Neutrophil (primary cell): ENCODE measurements around the gene IMPDH1.
A peak's percentile ranks its signal among the peaks of the same experiment; 100 is the strongest.

Experiments
- H3K27ac ChIP-seq: fragments of 200-600 bp; sonication (generic); 2 replicates; pipeline ENCODE4 v1.5.1; 2016; ENCODE audit warnings: mild to moderate bottlenecking, moderate library complexity
- H3K27me3 ChIP-seq: fragments of 200-600 bp; sonication (generic); 2 replicates; pipeline ENCODE4 v1.6.0; 2016; ENCODE audit warnings: mild to moderate bottlenecking
- H3K36me3 ChIP-seq: fragments of 200-600 bp; sonication (generic); 2 replicates; pipeline ENCODE4 v1.5.1; 2017
- H3K4me1 ChIP-seq, 2 experiments: fragments of 200-600 bp in 1 of 2; sonication (generic) in 1 of 2; 1 replicate in 1 of 2; 2 replicates in 1 of 2; pipeline versions ENCODE4 v1.5.1 to v1.6.1; 2013 to 2016; ENCODE audit warnings: low read depth in 1 of 2, low read length in 1 of 2, mild to moderate bottlenecking in 1 of 2, moderate library complexity in 1 of 2; ENCODE audit not compliant: control insufficient read depth in 1 of 2, insufficient read depth in 1 of 2
- H3K4me3 ChIP-seq, 2 experiments: fragments of 200-600 bp in 1 of 2; sonication (generic) in 1 of 2; 1 replicate in 1 of 2; 2 replicates in 1 of 2; pipeline ENCODE4 v1.5.1; 2013 to 2016; ENCODE audit warnings: low read depth in 1 of 2, low read length in 1 of 2, mild to moderate bottlenecking in 1 of 2, moderate library complexity in 1 of 2
- H3K9me3 ChIP-seq: fragments of 200-600 bp; sonication (generic); 2 replicates; pipeline ENCODE4 v1.5.1; 2016
- TF ChIP-seq, protein P1 (sequence below): fragments of 200-600 bp; sonication (generic); IDR thresholded peaks from 2 replicates; pipeline ENCODE4 v1.5.1; 2016; ENCODE audit warnings: antibody characterized with exemption

The IMPDH1 gene

DNA sequence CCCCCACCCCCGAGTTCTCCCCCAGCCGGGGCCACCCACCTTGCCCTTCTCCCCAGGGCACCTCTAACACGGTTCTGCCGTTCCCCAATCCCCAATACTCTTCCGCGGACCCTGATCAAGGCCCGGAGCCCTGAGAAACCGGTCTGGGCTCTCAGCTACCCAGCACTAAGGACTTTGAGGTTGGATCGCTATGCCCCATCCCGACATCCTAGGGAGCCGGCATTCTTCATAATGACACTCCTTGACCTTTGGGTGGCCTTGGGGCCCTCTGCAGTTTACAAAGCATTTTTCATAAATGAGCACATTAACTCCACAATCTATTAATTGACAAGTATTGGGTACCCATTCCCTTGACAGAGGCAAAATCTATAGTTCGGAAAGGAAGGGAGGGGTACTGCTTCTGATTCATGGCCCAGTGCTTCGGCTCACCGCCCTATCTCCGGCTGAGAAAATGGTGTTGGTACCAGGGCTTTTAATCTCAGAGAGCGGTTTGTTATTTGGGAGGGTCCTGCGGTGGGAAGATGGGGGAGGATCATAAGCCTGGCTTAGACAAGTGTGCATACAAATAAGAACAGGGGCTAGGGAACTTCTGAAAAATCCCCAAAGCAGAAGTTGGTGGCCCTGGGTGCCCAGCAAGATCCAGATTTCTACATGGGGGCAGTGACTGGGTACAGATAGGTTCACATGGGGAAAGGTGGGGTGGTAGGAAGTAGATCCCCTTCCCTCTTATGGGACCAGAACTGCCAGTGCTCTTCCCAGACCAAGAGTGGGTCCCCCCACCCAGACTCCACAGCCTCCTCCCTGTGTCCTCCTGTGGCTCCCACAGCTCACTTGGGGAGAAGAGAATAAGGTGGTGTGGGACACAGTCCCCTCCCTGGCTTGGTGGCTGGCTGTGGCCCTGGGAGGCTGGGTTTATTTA is 3.2 kb downstream of the IMPDH1 start:
- TF ChIP-seq, protein P1, sequence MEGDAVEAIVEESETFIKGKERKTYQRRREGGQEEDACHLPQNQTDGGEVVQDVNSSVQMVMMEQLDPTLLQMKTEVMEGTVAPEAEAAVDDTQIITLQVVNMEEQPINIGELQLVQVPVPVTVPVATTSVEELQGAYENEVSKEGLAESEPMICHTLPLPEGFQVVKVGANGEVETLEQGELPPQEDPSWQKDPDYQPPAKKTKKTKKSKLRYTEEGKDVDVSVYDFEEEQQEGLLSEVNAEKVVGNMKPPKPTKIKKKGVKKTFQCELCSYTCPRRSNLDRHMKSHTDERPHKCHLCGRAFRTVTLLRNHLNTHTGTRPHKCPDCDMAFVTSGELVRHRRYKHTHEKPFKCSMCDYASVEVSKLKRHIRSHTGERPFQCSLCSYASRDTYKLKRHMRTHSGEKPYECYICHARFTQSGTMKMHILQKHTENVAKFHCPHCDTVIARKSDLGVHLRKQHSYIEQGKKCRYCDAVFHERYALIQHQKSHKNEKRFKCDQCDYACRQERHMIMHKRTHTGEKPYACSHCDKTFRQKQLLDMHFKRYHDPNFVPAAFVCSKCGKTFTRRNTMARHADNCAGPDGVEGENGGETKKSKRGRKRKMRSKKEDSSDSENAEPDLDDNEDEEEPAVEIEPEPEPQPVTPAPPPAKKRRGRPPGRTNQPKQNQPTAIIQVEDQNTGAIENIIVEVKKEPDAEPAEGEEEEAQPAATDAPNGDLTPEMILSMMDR, result no peak
- H3K27me3 ChIP-seq, result no peaks in the 10 kb centered on the region
- peak overlapping the region; percentile 99 for H3K27ac ChIP-seq
- peaks cover 48 to 68% of the 10 kb centered on the region in 2 experiments for H3K4me1 ChIP-seq
- H3K4me3 ChIP-seq, result peak overlapping the region; percentile 91 to 99
- peaks cover 40% of the 10 kb centered on the region for H3K36me3 ChIP-seq
- no peaks in the 10 kb centered on the region for H3K9me3 ChIP-seq

DNA sequence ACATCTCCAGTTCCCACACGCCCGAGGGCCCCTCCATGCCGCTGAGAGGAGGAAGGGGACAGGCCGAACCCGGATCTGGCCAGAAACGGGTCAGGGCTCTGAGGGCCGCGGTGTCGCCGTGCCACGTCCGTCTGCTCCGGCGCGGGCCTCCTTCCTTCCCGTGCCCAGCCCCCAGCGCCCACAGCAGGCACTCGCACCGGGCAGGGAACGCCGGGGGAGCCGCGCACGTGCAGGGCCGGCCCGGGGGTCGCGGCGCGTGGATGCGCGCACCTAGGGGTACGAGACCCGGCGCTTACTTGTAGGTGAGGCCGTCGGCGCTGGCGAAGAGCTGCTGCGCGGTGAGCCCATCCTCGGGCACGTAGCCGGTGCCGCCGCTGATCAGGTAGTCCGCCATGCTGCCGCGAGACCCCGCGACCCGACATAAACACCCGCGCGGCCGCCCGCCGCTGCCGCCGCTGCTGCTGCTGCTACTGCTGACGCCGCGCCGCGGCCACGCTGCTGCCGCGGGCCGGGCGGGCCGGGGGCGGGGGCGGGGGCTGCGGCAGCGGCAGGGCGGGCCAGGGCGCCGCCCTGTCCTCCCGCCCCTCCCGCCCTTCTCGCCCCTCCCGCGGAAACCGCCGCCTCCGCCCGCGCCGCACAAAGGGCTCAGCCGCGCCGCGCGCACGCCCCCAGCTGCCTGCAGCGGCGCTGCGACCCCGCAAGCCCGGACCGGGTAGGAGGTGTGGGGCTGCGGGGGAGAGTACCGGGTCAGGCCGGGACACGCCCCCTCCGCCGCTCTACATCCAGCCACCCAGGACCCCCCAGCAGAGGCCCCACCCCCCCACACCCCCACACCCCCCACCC is 4.1 kb downstream of the IMPDH1 start:
- no peaks in the 10 kb centered on the region for H3K9me3 ChIP-seq
- peaks cover 43 to 61% of the 10 kb centered on the region in 2 experiments for H3K4me1 ChIP-seq
- H3K4me3 ChIP-seq, result peak overlapping the region; percentile 91 to 99
- peak overlapping the region; percentile 99 for H3K27ac ChIP-seq
- peaks cover 49% of the 10 kb centered on the region for H3K36me3 ChIP-seq
- TF ChIP-seq, protein P1, result no peak
- H3K27me3 ChIP-seq, result no peaks in the 10 kb centered on the region

DNA sequence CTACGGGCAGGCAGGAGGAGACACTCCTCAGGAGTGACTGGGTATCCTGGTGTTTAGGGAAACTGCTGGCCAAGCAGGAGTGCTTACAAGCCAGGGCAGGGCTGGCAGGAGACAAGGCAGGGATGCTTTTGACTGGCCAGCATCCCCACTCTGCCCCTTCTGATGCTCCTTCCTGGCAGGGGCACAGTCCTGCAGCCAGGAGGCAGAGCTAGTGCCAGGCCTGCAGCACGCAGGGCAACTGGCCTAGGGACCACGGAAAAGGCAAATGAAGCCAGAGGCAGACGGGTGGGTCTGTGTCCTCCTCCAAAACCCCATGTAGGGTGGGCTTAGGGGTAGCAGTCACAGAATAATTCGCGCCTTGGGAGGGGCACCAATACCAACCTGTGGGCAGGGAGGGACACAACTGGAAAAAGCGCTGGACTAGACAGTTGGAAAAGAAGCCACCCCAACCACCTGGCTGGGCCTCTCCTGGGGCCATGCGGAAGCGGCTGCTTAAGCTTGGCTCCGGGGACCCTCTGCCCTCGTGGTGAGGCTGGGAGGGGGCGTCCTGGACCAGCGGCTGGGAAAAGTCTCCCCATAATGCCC is 4.8 kb downstream of the IMPDH1 start:
- Histone ChIP-seq H3K4me1 (peaks cover 38 to 55% of the 10 kb centered on the region in 2 experiments), H3K27ac (peak overlapping the region; percentile 58), H3K9me3 (no peaks in the 10 kb centered on the region), H3K4me3 (peak overlapping the region; percentile 67 to 99), H3K27me3 (no peaks in the 10 kb centered on the region), H3K36me3 (peaks cover 56% of the 10 kb centered on the region)
- TF ChIP-seq, protein P1, result no peak

DNA sequence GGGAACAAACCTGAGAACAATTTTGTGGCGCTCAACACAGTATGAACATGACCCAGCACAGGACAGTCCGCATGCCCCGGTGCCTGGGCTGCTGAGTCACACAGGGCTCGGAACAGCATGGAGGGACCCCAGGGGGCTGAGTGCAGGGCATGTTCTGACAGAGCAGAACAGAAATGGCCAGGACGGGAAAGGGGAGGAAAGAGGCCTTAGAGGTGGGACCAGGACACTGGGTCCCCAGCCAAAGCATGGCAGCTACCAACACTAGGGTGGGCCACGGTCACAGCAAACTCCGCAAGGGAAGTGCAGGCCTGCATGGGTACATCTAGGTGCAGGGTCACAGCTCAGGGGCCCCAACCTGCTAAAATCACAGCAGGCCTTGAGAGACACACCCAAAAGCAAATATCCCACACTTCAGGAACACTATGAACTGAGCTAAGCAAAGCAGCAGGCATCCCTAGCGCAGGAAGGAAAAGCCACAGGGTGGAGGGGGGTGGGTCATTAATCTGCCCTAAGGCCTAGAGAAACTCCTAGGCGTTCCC is 5.6 kb downstream of the IMPDH1 start:
- Histone ChIP-seq H3K4me3 (peak overlapping the region in 1 of 2 experiments; percentile 99), H3K36me3 (peaks cover 64% of the 10 kb centered on the region), H3K27ac (no peak overlapping the region), H3K4me1 (peaks cover 38 to 53% of the 10 kb centered on the region in 2 experiments), H3K27me3 (no peaks in the 10 kb centered on the region), H3K9me3 (no peaks in the 10 kb centered on the region)
- TF ChIP-seq, protein P1, result no peak

DNA sequence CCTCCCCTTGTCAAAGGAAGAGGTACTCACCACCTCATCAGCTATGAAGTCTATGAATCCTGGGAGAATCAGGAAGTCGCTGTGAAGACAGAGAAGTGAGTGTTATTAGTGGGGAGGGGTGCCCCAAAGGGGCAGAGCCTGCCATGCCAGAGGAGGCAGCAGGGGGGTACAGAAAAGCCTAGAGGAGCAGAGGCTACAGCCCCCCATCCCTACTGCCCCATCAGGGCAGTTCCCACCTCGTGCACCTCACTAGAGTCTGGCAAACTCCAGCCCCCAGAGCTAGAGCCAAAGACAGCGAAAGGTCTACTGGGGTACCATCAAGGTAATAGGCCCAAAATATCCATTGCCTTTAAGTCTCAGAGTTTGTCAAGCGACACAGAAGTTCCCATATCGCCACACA is 6.1 kb downstream of the IMPDH1 start:
- Histone ChIP-seq H3K36me3 (peaks cover 69% of the 10 kb centered on the region), H3K27me3 (no peaks in the 10 kb centered on the region), H3K27ac (no peak overlapping the region), H3K4me1 (peaks cover 38 to 47% of the 10 kb centered on the region in 2 experiments), H3K9me3 (no peaks in the 10 kb centered on the region), H3K4me3 (no peak overlapping the region)
- TF ChIP-seq, protein P1, result no peak
